GM21619 (cell line): ENCODE data around the gene B3GAT3.
A peak's percentile ranks its signal among the peaks of the same experiment; 100 is the strongest.
"Not testable (repeated sequence)": the region's sequence is repeated elsewhere in the genome, so short reads cannot be mapped to it uniquely, and the experiment has no call there.

Experiments
- ATAC-seq: cut with Tn5 transposase; IDR thresholded peaks from one replicate; pipeline ENCODE4 v1.9.1; 2021; ENCODE audit not compliant: unreplicated experiment

The B3GAT3 gene

DNA sequence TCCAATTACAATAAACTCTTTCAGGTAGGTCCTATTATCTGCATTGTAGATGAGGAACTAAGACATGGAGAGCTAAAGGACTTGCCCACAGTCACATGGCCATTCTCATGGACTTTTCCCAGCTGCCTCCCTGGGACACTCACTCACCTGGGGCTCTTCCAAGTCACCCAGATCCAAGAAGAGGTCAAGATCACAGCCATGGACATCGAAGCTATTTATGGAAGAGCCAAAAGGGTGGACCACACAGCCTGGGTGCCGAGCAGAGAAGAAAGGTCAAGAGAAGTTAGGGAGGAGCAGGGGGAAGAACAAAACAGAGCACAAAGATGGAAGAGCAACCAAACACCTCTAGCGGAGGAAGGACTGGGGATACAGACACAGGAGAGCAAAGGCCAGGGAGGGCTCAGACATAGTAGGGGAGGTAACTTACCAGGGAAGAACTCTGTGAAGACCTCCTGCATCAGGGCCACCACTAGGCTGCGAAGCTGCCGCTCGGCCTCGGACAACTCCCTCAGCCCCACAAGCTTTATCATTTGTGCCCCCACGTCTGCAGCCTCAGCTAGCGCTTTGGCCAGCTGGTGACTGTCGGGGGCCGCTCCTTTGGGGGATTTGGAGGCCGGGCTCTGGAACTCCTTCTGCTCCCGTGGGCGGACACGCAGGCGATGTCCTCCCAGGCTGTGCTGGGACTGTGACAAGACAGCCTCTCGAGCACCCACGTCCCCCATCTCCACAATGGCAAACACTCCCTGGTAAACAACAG, 40.6 kb downstream of the B3GAT3 start:
- ATAC-seq: no peak

DNA sequence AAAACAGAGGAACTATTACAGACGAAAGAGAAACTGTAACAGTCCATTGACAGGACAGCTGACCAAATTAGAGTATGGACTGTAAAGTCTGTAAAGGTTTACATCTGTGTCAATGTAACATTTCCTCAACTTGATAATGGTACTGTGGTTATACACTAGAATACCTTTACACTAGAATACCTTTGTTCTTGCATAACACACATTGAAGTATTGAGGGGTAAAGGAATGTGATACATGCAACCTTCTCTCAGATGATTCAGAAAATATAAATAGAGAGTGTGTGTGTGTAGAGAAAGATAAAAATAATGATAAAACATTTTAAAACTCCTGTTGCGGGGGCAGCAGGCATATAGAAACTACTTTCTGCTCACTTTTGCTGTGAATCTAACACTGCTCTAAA, 42.5 kb downstream of the B3GAT3 start:
- ATAC-seq: no peak

DNA sequence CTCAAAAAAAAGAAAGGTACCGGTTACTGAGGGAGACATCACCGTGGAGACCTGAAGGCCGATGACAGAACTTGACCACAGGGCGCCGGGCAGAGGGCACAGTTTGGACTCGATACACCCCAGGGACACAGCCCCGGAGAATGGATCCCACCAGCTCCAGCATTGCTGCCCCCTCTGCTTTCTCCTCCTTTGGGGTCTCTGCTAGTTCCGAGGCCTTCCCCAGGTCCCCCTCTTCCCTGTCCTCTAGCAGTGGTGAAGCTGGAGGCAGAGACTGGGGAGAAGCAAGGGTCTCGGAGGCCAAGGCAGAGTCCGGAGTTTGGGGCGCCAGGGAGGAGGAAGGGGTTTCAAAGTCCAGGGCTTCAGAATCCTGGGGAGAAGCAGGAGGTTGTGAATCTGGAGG, 43.2 kb downstream of the B3GAT3 start:
- no peak for ATAC-seq

DNA sequence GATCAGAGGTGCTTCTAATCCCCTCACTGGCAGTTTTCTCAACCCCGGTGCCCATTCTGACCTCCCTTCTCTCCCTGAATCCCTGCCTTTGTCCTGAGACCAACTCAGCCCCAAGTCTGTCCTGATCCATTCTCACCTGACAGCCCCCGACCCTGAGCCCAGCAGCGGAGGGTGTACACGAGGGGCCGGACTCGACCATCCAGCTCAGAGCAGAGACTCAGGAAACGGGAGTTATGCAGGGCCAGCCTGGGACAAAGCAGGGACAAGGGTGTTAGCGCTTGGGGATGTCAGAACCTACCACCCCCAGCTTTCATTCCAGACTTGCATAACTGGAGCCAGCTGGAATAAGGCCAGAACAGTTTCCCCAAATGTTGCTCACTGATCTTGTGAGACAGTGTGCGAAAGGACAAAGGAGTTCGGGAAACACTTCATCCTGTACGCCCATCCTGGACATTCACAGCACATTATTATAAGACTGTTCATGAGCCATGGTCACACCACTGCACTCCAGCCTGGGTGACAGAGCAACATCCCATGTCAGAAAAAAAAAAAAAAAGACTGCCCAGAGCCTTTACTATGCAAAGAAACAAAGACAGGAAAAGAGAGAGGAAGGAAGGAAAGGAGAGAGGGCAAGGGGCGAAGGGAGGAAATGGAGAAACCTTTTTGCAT, 44.6 kb downstream of the B3GAT3 start:
- no peak for ATAC-seq

DNA sequence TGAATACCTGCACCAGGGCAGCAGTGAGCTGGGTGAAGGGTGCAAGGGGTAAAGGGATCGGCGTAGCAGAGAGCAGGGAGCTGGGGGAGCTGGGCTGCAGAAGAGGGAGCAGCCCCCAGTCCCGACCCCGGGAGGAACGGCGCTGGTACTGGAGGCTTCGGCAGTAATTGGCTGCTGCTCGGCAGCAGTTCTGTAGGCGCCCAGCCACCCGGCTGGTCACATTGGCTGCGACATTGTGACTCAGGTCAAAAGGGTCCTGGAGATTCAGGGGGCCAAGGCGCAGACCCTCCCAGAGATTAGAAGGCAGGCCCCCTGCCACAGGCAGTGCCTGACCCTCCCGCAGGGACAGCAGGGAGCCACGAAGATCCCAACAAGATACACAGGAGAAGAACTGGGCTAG, 45.9 kb downstream of the B3GAT3 start:
- ATAC-seq: no peak

DNA sequence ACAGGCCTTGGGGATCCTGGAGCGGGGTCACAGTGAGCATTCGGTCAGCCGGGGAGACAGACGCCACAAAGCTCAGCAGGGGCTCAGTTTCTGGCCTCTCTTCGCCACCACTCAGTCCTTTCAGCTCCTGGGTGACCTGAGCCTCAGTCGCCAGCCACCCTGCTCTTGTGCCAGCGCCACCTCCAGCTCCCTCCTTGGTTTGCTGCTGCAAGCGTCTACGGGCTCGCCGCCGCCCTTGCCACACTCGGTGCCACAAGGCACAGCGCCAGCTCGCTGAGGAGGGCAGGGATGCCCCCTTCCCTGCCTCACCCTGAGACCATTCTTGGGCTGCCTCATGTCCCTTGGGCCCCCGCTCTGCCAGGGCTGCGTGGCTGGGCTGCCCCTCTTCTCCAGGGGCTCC, 46.6 kb downstream of the B3GAT3 start:
- ATAC-seq: no peak

DNA sequence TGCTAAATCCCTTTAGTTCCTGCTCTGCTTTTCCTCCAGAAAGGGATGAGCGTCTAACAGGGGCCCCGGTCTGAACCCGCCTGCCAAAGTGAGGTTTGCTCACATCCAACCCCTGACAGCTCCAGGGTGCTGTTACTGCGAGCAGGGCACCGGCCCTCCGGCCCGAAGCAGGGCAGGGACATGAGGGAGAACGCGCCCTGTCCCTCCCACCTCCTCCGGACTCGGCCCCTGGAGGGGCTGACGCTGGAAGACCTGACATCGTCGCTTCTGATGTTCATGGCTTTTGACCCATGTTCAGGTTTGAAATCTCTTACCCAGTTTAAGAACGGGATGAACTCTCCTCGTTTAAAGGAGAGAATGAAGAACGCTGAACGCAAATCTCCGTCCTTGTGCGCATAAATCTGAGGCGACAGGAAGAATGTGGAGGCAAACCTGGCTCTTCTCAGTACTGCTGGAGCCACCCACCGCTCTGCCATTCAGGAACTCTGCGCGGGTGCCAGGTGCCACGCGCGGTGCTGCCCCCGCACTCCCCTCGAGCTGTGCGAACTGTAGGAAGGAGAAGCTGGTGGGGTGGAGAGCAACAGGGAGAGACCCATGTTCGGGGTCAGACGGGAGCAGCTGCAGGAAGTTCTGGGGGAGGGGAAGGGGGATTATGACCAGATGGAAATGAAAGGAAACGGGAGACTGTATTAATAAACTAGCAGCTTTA, 47.3 kb downstream of the B3GAT3 start:
- ATAC-seq: peak; percentile 12

DNA sequence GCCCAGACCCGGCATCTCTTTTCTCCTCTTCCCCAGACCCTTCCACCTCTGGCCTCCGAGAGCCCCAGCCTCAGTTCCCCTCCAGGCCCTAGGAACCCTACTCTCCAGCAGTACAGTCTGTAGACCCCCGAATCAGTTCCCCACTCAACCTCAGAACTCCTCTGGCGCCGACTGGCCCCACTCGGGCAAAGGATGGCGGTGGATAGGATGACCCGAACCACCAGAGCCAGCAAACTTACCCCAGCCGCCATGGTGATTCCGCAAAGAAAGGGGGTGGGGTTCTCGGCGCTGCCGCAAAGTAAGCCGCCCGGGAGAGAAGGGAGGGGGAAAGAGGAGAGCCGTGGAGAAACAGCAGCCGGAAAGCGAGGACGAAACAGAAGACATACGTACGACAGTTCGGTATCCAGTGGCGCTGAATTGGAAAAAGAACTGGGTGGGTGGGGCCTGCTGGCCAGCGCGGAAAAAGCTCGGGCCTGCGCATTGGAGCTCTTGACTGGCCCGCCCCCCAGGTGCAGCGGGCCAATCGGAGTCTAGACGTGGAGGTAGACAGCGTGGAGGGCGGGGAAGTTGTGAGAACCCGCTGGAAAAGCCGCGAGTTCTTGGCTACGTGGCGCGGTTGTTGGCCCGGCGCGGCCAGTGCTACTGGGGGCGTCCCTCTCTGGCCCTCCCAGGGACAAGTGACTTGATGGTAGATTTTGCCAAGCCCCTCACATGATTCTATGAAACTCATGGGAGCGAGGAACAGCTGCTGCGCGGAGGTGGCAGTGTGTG, 48.0 kb downstream of the B3GAT3 start, which contains the start of gene EEF1G:
TSS of gene EEF1G (minus strand) at position 300 of the 771 bp plus-strand sequence. CDS start at position 251, 49 bp downstream.
- ATAC-seq: peak; percentile 82

DNA sequence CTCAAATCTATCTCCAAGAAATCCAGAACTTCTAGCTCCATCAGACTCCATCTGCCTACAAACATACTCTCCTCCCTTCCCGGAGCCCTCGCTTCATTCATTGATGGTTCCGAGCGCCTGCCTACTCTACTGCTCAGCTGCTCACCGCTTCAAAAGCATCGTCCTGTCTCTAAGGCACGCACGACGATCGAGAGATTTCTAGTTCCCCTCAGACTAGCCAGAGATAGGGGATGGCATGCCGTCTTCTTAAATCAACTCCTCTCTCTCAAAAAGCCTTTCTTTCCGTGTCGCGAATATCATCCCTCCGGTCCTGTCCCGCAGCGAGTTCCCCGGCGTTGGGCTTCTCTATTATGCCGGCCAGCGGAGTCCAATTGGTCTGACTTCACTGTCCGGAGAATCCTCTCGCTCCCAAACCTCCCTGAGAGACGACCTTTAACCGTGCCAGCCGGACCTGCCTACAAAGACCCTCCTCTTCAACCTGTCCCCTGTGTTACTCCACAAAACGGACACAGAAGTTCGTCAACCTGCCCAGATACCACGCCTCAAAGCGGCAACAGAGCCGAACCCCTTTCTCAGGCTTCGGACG, 48.7 kb downstream of the B3GAT3 start:
- ATAC-seq: no peak

DNA sequence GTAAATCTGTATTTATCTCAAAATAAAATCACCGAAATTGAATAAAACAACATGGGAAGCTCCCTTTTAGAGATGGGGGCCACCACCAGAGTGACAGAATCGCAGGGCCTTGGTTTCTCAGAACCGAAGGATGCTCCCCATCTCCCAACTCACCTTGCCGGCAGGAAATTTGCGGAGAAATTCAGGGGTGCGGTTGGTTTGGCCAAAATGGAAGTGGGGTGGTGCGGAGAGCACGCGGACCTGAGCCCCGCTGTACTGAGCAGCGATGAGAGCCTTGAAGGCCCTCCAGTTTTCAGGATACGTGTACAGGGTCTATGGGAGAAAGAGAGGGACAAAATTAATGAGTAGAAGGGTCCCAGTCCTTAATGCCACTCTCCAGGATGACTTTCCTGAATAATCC, 49.4 kb downstream of the B3GAT3 start:
- no peak for ATAC-seq

DNA sequence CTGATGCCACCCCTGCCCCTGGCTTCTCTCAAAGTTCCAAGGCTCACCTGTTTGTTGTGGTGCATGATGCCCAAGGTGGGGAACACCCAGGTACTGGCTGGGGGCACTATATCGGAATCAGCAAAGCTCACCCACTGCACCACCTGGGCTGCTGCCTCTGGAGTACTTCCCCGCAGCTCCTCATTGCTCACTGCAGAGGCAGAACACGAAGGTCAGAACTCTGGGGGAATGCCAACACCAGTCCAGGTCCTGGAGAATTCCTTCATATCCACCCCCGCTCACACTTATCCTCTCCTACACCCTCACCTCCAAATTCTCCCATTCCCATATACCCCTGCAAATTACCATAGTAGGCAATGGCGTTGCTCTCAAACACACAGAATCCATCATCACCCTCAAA, 50.3 kb downstream of the B3GAT3 start:
- not testable (repeated sequence) for ATAC-seq

DNA sequence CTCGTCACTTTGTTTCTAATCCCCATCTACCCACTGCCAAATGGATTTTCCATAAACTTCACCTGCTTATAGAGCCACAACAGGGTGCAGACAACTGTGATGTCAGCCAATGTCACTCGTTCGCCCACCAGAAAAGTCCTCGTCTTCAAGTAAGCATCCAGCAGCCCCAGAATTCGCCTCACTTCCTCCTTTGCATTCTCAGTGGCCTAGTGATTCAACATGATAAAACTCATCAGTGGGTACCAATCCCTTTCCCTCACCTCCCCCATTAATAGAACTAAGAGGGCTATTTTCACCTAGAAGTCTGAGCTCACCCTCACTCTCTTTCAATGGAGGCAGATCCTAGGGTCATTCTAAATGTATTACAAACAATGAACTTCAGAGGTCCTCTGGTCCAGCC, 50.9 kb downstream of the B3GAT3 start:
- ATAC-seq: not testable (repeated sequence)

DNA sequence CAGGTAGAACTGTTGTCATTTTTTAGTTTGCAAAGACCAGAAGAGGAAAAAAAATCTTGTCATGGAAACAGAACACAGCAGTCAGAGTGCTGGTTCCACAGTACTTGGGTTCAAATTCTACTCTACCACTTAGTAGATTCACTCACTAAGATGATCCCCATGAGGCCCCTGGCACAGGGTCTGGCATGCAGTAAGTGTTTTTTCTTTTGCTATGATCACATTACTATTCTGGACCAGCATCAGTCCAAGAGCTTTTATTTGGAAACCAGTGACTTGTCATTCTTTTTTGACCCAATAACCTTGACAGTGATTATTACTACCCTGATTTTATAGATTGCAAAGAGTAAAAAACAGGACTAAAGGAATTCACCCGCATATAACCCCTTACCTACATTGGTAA, 52.2 kb downstream of the B3GAT3 start:
- ATAC-seq: no peak

DNA sequence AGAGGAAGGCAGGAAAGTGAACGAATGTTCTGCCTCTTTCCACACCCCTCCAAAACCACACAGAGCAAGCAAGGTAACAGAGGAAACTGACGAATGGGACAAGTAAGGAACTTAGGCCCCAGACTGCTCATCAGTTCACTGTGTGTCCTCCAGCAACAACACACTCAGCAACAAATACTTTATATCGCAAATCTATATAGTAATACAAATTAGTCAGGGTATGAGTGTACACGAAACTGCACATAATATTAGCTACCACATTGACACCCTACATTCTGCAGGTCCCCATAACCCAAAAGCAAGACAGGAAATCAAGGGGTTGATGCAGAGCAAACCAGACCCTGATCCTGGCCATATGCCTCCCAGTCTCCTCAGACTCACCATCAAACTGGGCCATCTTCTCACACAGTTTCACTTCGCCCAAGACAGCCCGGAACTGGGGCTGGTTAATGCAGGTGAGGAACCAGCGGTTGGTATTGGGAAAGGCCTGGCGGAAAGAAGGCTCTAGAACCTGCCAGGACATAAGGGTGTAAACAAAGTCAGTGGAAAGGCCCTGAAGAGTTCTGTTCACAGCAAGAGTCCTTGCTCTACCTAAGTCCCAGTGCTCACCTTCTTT, 54.7 kb downstream of the B3GAT3 start:
- no peak for ATAC-seq

DNA sequence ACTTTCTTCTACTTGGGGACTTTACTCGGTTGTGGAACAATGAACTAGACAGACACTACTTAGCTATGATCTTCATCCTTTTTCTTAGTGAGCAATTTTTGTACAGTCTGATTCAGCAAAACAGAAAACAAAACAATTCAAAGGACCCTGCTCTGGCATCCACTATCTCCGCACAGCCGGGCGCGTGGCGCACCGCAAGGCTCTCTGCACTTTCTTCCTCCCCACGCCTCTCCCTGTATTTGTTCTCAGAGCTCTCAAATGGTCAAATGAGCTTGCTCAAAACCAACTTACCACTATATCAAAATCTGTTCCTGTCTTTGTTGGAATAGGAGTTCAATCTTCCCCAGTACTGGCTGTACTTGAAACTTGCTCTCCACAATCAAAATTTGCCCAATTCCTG, 55.5 kb downstream of the B3GAT3 start:
- ATAC-seq: no peak
